Tibial nerve (tissue), 4 donors: ENCODE measurements around the gene TRHDE.

Experiments
- CTCF ChIP-seq, 5 experiments: fragments of 200-600 bp in 3 of 5; fragments of 450-650 bp in 2 of 5; sonication (generic) in 3 of 5; IDR thresholded peaks; one replicate each; pipeline ENCODE4 v1.5.1; 2016 to 2019; ENCODE audit warnings: antibody characterized with exemption in 5 of 5, mild to moderate bottlenecking in 3 of 5, moderate library complexity in 2 of 5
- EP300 ChIP-seq, 2 donors: sonication (generic); formaldehyde crosslinking; IDR thresholded peaks; one replicate each; pipeline ENCODE4 v1.6.1; 2017; ENCODE audit warnings: antibody characterized with exemption in 2 of 2, mild to moderate bottlenecking in 1 of 2
- POLR2A ChIP-seq, 2 donors: fragments of 450-650 bp; IDR thresholded peaks; one replicate each; pipeline ENCODE4 v1.6.1; 2017; ENCODE audit warnings: antibody characterized with exemption in 2 of 2, mild to moderate bottlenecking in 2 of 2, moderate library complexity in 2 of 2

GRCh38 chr12:72560003-72560769, 288.0 kb downstream of the TRHDE start:
- TF ChIP-seq POLR2A (IDR thresholded peaks at IDR 0.05) (no peak), CTCF (IDR thresholded peaks at IDR 0.05) (no peak), EP300 (IDR thresholded peaks at IDR 0.05) (no peak)
